HG02973 (cell line): Measurements from ENCODE around the gene CDH22.

Source experiments
- ATAC-seq: cut with Tn5 transposase; IDR thresholded peaks from one replicate; pipeline ENCODE4 v1.9.1; 2021; ENCODE audit warnings: moderate library complexity; ENCODE audit not compliant: unreplicated experiment

CDH22 gene

GRCh38 chr20:46152824-46153586 is 155.3 kb downstream of the CDH22 start:
- no peak for ATAC-seq

DNA sequence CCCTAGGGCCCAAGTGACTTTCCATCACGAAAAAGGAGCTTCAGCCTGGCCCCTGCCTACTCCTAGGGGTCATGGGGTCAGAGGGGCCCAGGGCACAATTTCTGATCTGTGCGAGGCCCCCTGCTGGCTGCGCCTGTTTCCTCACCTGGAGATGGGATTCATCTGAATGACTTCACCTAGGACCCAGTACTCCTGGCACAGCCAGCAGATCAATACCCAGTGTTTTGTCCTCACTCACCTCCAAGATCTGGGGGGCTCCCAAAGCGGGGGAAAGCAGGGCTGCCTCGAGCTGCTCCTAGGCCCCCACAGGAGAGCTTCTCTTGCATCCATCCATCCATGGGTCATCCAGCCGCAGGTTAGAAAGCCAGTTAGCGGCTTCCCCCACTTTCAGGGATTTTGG is 156.4 kb downstream of the CDH22 start:
- no peak for ATAC-seq

DNA sequence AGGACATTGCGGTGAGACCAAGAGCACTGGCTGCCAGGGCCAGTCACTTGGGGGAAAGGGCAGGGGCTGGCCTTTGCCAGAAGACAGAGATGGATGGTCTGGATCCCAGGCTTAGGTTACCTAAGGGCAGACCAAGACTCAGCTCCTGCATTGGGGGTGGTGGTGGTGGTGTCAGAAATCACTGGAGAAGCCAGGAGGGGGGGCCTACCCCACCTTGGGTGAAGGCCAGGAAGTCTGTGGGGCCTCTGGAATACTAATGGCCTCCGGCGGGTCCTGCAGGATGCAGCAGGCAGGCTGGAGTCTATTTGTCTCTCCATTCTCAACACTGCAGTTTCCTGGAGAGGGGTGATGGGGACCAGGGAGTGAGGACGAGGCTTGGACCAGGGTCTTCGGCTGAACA is 157.4 kb downstream of the CDH22 start:
- ATAC-seq = no peak

- no peak for ATAC-seq
Observed at GRCh38 chr20:46148313-46149208, 159.7 kb downstream of the CDH22 start.

DNA sequence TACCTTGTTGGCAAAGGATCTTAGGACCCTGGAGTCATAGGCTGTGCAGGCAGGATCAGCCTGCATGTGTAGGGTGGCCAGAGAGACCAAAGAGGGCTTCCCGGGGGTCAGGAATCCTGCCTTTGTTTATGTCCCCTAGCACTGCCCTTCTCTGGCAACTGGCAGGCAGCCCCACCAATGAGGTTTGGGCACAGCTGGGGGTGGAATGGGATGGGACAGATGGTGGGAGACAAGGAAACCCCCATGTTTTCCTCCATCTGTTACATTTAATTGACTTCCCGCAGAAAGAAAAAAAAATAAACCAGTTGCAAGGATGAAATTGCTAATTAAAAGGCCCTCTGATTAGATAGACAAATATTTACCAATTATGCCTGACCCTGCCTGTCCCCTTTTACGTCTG is 162.6 kb downstream of the CDH22 start:
- ATAC-seq = no peak

DNA sequence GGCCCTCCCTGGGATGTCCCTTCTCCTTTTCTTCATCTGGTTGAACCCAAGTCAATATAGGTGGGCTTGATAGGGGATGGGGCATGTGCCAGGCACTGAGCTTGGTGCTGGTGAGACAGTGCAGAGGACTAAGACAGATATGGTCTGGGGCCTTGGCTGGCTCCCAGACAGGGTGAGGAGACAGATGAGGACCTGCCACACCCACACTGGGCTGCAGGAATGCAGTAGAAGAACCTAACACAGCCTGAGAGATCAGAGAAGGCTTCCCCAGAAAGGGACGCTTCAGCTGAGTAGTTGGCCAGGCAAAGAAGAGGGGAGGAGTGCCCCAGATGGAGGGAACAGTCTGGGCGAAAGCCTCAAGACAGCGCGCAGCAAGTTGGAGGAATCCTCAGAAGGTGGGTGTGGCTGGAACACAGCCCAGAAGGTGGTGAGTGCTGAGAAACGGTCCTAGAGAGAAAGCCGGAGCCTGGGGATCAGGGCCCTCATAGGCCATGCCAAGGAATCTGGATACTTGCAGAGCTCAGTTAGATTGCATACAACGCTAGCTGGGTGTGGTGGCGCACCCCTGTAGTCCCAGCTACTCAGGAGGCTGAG is 163.8 kb downstream of the CDH22 start:
- ATAC-seq = no peak

DNA sequence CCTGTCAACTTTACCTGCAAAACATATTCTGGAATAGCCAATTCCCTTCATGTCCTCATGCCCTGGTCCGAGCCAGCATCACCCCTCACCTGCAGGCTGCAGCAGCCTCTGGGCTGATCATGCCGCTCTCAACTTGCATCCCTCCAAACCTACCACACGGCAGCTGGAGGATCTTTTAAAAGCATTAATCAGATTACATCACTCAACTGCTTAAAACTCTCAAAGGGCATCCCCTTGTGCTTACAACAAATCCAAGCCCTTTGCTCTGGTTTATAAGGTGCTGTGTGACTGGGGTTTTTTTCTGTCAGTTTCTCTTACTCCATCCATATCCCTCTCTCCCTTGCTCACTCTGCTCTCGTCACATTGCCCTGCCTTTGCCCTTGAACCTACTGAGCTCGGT is 166.2 kb downstream of the CDH22 start:
- ATAC-seq = no peak

DNA sequence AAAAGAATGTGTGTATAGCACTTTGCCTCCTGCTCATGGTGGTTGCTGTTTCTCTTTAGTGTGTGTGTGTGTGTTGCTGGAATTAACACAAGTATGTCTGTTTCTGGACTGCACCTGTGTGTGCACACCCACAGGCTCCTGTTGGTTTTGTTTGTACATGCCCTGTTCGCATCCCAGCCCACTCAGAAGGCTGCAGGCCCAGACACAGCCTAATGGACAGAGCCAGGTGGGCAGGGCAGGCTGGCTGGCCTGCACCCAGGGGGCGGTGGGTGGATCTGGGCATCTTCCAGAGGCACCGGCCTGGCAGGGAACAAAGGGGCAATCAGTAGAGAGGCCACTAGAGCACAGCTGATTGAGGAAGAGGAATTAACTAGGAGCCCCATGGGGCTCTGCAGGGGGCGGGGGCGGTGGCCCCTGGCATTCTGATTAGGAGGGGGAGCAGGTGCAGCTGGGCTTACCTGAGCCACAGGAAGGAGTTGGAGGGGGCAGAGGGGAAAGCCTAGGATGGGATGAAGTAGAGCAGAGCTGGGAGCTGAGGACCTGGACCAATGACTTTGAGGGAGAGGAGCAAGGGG is 168.3 kb downstream of the CDH22 start:
- no peak for ATAC-seq

GRCh38 chr20:46139266-46139889 is 168.9 kb downstream of the CDH22 start:
- ATAC-seq = no peak

DNA sequence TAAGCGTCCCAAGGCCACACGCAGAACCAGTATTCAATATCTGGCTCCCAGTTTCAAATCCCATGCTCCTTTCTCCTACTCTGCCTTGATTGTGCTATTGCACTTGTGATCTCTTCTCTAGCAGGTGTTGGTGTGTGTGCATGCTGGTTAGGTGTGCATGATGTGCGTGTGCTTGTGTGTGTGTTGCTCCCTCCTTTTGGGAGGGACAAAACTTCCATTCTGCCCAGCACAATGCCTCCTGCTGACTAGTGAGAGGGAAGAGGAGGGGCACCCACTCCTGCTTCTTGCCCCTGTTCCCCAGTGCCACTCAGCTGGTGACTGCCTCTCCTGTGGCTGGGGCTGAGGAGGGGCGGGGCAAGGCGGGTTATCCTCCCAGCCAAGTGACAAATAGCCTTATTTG is 170.5 kb downstream of the CDH22 start:
- ATAC-seq = no peak

- ATAC-seq = no peak
Observed at GRCh38 chr20:46135856-46136633, 172.3 kb downstream of the CDH22 start.

GRCh38 chr20:46134716-46135115 is 173.6 kb downstream of the CDH22 start:
- no peak for ATAC-seq

DNA sequence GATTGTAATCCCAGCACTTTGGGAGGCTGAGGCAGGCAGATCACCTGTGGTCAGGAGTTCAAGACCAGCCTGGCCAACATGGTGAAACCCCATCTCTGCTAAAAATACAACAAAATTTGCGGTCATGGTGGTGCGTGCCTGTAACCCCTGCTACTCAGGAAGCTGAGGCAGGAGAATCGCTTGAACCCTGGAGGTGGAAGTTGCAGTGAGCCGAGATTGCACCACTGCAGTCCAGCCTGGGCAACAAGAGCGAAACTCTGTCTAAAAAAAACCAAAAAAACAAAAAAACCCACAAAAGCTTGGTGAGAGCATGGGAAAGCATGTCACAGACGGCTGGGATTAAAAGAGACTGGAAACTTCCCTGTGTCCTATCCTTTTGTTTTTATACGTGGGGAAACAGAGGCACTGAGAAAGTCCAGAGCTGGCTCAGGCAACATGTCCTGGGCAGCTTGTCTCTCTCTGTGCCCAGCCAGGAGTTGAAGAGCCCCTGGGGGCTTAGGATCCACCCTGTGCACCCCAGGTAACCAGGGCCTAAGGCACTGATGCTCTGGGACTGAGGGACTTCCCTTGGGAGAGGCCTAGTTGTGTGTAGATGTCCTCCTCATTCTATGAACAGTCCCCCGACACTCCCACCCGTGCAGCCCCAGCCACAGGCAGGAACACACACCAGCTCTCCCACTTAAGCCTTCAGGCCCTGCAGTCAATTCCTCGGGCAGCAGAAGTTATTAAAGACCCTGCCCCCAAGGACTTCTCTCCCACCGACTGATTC is 174.2 kb downstream of the CDH22 start:
- no peak for ATAC-seq

GRCh38 chr20:46132705-46133120 is 175.6 kb downstream of the CDH22 start:
- ATAC-seq = peak; percentile 48

- ATAC-seq = no peak
Observed at GRCh38 chr20:46131396-46131795, 176.9 kb downstream of the CDH22 start.

DNA sequence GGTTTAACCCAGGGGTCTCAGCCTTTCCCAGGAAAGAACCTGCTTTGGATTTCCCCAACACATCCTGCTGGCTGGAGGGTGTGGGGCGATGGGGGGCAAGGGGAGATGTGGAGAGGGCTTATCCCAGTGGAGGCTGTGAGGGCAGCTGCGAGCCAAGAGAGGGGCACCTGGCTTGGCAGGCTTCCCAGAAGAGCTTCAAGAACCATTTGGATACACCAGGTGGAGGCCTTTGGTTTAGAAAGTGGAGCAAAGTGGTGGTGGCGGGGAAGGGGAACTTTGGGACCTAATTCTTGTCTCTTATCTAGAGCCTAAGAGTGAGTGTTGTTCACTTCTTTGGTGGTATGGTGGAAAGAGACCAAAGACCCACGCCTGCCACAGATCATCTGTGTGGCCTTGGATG is 177.8 kb downstream of the CDH22 start:
- no peak for ATAC-seq

DNA sequence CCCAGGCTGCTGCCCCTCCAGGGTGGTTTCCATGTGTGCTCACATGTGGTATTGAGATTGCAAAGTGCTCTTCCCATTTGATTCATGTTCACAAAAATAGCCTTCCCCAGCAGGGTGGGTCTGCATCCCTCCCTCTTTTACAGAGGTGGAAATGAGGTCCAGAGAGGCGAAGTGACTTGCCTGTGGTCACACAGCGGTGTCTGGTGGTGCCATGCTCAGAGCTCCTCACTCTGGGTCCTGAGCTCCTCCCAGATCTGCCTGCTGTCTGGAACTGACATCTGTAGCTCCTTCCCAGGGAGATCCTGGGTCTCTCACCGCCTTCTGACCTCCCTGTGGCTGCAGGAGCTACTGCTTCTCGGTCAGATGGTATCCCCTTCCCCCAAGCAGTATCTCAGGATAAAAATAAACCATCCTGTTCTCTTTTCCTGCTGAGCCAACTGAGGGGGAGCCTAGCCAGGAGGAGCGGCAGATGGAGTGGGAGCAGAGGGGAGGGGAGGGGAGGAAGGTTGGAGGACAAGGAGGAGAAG is 178.3 kb downstream of the CDH22 start:
- no peak for ATAC-seq

DNA sequence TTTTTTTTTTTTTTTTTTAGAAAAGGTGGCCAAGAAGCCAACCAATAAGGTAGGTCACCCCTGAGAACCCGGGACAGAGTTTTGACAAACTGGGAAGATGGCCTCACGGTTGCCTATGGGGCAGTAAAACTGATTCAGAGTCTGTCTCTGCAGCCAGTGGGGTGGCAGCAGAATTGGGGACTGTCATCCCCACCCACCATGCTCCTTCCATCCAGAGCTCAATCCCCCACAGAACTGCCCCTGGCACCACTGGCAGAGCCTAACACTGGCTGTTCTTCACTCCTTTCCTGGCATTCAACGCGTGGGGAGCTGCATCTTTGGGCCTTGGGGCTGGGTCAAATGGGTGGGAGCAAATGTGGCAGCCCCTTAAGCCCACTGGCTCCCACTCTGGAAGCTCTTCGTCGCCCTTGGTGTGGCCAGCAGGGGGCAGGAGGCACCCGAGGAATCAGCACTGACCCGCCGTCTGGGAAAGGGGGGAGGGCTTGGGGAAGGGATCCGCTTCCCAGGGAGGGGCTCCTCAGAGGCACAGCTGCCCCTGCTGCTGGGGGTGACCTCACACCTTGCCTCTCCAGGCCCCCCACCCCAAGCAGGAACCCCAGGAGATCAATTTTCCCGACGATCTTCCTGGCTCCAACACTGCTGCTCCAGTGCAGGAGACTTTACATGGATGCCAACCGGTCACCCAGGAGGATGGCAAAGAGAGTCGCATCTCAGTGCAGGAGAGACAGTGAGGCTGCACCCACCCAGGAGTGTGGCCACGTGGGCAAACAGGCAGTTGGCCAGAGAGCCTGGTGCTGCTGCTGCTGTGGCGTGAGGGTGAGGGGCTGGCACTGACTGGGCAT is 179.8 kb downstream of the CDH22 start:
- ATAC-seq = no peak
